Body of pancreas (tissue), 4 donors: ENCODE results near the gene SP110. TPM values are rescaled to one million over a fixed set of nuclear protein-coding genes. Genes with fewer than 3 reads are reported as not detected.

Experiments
- ATAC-seq: fragments of 150-250 bp; one replicate; pipeline ENCODE4 v1.9.1; 2016
- DNase-seq, 4 donors: peaks; one replicate each; pipeline ENCODE4 v3.0.0-alpha.2; 2019
- H3K27ac ChIP-seq, 4 donors: fragments of 200-600 bp; sonication (generic); 1 replicate in 3 of 4; 2 replicates in 1 of 4; pipeline versions ENCODE4 v1.5.1 to v1.6.1; 2016 to 2019; ENCODE audit warnings: mild to moderate bottlenecking in 1 of 4, mixed read lengths in 1 of 4, moderate library complexity in 1 of 4
- H3K27me3 ChIP-seq, 2 donors: fragments of 200-600 bp; sonication (generic); one replicate each; pipeline ENCODE4 v1.6.0; 2016; ENCODE audit warnings: mild to moderate bottlenecking in 1 of 2
- H3K36me3 ChIP-seq, 2 donors: fragments of 200-600 bp; sonication (generic); replicated peaks in 1 of 2; 2 replicates each; pipeline ENCODE4 v1.5.1; 2016; ENCODE audit warnings: low read depth in 2 of 2; ENCODE audit not compliant: insufficient read depth in 1 of 2
- H3K4me1 ChIP-seq: fragments of 200-600 bp; sonication (generic); one replicate; pipeline ENCODE4 v1.6.0; 2016
- H3K4me3 ChIP-seq, 2 donors: fragments of 200-600 bp; sonication (generic); 1 replicate in 1 of 2; 2 replicates in 1 of 2; pipeline ENCODE4 v1.5.1; 2016 to 2019
- H3K9me3 ChIP-seq, 3 donors: fragments of 200-600 bp; sonication (generic); 1 replicate in 2 of 3; 2 replicates in 1 of 3; pipeline ENCODE4 v1.5.1; 2016
- CTCF ChIP-seq, 7 experiments: fragments of 450-650 bp in 4 of 7; fragments of 200-600 bp in 3 of 7; sonication (generic) in 3 of 7; IDR thresholded peaks; one replicate each; pipeline ENCODE4 v1.5.1; 2016 to 2019; ENCODE audit warnings: antibody characterized with exemption in 7 of 7
- POLR2A ChIP-seq, 3 donors: fragments of 450-650 bp; IDR thresholded peaks; one replicate each; pipeline ENCODE4 v1.6.1; 2016; ENCODE audit warnings: antibody characterized with exemption in 3 of 3, mild to moderate bottlenecking in 2 of 3
- WGBS, 2 donors: methylation state at CpG; one replicate each; pipeline ENCODE4 v1.1.5; 2017; 5-methylcytosine and 5-hydroxymethylcytosine counted together
- intact Hi-C: fragments of 100-400 bp; cut with DNase I; formaldehyde crosslinking; loops from one replicate; pipeline ENCODE4 v1.15.1; 2023
- total RNA-seq, 2 donors: library from RNA; depleted of rRNA; stranded (reverse); fragments of >200 nt; gene quantifications; one replicate each; pipeline ENCODE4 v1.1.0, GENCODE V29; 2016

The SP110 gene
- total RNA-seq, 2 donors from 2014 or later: 9.9 to 12.9 TPM

- Histone ChIP-seq H3K9me3 (no peaks in the 10 kb centered on the region), H3K27me3 (no peaks in the 10 kb centered on the region), H3K36me3 (no peaks in the 10 kb centered on the region), H3K27ac (no peak overlapping the region), H3K4me3 (no peak overlapping the region), H3K4me1 (no peaks in the 10 kb centered on the region)
- ATAC-seq: no peak
- DNase-seq: no peak
- intact Hi-C loops: no loop called here
- no peak for TF ChIP-seq POLR2A (IDR thresholded peaks at IDR 0.05)
- no peak for TF ChIP-seq CTCF (IDR thresholded peaks at IDR 0.05)
- WGBS, 2 donors: 51 to 58% methylated on average over 4 of the region's 4 CpGs
Measured at GRCh38 chr2:230254152-230254881, 34.5 kb upstream of the SP110 start.

GRCh38 chr2:230250231-230250630, 30.4 kb upstream of the SP110 start:
- DNase-seq: no peak
- 64 to 72% methylated on average over 2 of the region's 2 CpGs for WGBS, 2 donors
- TF ChIP-seq POLR2A (IDR thresholded peaks at IDR 0.05) (no peak), CTCF (IDR thresholded peaks at IDR 0.05) (no peak)
- intact Hi-C loops: no loop called here
- no peaks in the 10 kb centered on the region for H3K27me3 ChIP-seq
- H3K27ac ChIP-seq: no peak overlapping the region
- ATAC-seq: no peak
- no peaks in the 10 kb centered on the region for H3K36me3 ChIP-seq
- no peaks in the 10 kb centered on the region for H3K4me1 ChIP-seq
- H3K4me3 ChIP-seq: no peak overlapping the region
- H3K9me3 ChIP-seq: no peaks in the 10 kb centered on the region

DNA sequence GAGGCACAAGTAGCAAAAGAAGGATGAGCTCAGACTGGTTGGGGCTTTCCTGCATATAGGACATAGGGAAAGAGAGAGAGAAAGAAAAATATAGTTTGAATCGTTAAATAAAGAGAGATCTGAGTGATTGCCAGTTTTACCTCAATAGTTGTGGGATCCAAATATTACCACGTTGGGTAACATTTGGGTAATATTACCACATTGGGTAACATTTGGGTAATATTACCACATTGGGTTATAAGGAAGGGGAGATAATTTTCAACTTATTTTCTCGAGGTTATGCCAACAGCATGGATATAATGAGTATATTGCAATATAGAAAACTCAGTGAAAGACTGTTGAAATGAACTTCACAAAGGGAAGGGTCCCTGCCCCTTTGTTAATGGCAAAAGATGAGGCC, 26.4 kb upstream of the SP110 start:
- TF ChIP-seq CTCF (IDR thresholded peaks at IDR 0.05): no peak
- TF ChIP-seq POLR2A (IDR thresholded peaks at IDR 0.05): no peak
- H3K36me3 ChIP-seq: no peaks in the 10 kb centered on the region
- WGBS, 2 donors: 33 to 42% methylated on average over 3 of the region's 3 CpGs
- H3K4me1 ChIP-seq: no peaks in the 10 kb centered on the region
- no peaks in the 10 kb centered on the region for H3K9me3 ChIP-seq
- no peaks in the 10 kb centered on the region for H3K27me3 ChIP-seq
- no peak overlapping the region for H3K27ac ChIP-seq
- intact Hi-C loops: no loop called here
- no peak overlapping the region for H3K4me3 ChIP-seq
- no peak for DNase-seq
- no peak for ATAC-seq

DNA sequence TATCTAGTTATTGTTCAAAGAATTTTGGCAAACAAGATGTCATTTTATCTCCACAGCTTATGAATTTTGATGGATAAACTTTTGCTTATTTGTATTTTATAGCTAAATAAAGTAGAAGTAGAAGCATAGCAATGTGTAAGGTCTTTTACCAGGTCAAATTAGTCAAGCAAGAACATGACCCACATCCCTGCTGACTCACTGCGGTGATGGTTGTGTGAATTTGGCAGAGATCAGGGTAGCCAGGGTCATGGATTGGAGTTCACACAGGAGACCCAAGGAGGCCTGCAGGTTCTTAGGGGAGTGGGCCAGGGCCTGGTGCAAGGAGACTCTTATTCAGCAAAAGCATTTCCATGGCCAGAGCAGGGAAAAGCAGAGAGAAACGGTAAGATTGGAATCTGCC, 24.4 kb upstream of the SP110 start:
- no peaks in the 10 kb centered on the region for H3K36me3 ChIP-seq
- TF ChIP-seq POLR2A (IDR thresholded peaks at IDR 0.05) (no peak), CTCF (IDR thresholded peaks at IDR 0.05) (no peak)
- WGBS, 2 donors: 81 to 87% methylated on average over 2 of the region's 2 CpGs
- no peak for DNase-seq
- no peaks in the 10 kb centered on the region for H3K27me3 ChIP-seq
- intact Hi-C loops: no loop called here
- ATAC-seq: no peak
- no peaks in the 10 kb centered on the region for H3K4me1 ChIP-seq
- no peak overlapping the region for H3K4me3 ChIP-seq
- H3K27ac ChIP-seq: no peak overlapping the region
- H3K9me3 ChIP-seq: no peaks in the 10 kb centered on the region

GRCh38 chr2:230234845-230235244, 15.1 kb upstream of the SP110 start:
- Histone ChIP-seq H3K9me3 (no peaks in the 10 kb centered on the region), H3K4me3 (no peak overlapping the region), H3K27ac (no peak overlapping the region), H3K36me3 (no peaks in the 10 kb centered on the region), H3K27me3 (no peaks in the 10 kb centered on the region), H3K4me1 (no peaks in the 10 kb centered on the region)
- TF ChIP-seq POLR2A (IDR thresholded peaks at IDR 0.05): no peak
- TF ChIP-seq CTCF (IDR thresholded peaks at IDR 0.05): no peak
- ATAC-seq: no peak
- WGBS, 2 donors: 76 to 80% methylated on average over 3 of the region's 3 CpGs
- intact Hi-C loops: no loop called here
- no peak for DNase-seq
